ENCODE measurements around the gene RBM3.

DNA sequence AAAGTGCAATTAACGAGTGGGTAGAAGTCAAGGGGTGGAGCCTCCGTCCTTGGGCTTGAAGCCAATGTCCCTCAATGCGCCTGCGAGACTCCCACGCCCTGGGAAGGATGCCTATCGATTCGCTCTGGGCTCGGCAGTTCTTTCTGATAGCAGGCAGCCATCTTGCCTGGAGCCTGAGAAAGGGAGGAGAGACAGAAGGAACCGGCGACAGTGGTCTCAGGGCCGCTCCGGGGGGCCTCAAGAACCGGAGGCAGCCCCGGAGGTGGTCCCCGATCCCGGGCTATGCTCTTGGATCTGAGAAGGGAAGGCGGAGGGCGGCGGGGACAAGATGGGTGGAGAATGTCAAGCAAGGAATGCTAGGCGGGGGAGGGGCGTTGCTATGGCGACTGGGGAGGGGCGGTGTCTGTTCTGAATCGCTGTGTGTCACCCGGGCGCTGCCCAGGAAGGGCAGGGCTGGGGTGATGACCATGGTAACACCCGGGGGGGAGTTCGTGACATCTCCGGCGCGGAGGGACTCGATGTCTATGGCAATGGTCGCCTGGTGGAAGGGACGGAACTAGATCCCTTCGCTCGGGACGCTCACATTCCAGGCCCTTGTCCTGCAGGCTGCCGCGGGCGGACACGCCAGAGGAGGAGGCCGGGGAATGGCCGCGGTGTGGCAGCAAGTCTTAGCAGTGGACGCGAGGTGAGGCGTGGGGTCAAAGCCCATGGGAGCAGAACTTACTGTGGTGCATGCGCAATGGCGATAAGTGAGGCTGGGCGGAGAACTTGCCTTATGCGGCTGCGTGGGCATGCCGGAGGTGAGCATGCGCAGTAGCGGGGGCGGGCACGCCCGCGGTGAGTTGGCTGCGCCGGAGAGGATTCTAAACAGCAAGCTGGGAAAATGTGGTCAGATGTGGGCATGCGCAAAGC lies 23.3 kb downstream of the RBM3 start, which contains the start of gene WDR13:
- TF ChIP-seq, protein P1, sequence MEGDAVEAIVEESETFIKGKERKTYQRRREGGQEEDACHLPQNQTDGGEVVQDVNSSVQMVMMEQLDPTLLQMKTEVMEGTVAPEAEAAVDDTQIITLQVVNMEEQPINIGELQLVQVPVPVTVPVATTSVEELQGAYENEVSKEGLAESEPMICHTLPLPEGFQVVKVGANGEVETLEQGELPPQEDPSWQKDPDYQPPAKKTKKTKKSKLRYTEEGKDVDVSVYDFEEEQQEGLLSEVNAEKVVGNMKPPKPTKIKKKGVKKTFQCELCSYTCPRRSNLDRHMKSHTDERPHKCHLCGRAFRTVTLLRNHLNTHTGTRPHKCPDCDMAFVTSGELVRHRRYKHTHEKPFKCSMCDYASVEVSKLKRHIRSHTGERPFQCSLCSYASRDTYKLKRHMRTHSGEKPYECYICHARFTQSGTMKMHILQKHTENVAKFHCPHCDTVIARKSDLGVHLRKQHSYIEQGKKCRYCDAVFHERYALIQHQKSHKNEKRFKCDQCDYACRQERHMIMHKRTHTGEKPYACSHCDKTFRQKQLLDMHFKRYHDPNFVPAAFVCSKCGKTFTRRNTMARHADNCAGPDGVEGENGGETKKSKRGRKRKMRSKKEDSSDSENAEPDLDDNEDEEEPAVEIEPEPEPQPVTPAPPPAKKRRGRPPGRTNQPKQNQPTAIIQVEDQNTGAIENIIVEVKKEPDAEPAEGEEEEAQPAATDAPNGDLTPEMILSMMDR (IDR thresholded peaks at IDR 0.05), result peak in 3 of 12 donors; percentile 12 to 23 (median 18)
- TF ChIP-seq POLR2A (IDR thresholded peaks at IDR 0.05), result peak in 1 of 2 donors; percentile 55

Data from heart left ventricle (tissue), 13 donors.